Type B pancreatic cell (in vitro differentiated cells): ENCODE data around the gene EGFLAM. TPM values are rescaled to one million over a fixed set of nuclear protein-coding genes. Genes with fewer than 3 reads are reported as not detected.
"Not testable (repeated sequence)": the region's sequence is repeated elsewhere in the genome, so short reads cannot be mapped to it uniquely, and the experiment has no call there.

Experiments
- DNase-seq: peaks from one replicate; pipeline ENCODE4 v3.0.0; 2021; ENCODE audit warnings: mixed read lengths; ENCODE audit not compliant: unreplicated experiment; ENCODE audit errors: extremely low spot score
- H3K27ac Mint-ChIP-seq: 2 replicates; pipeline ENCODE4 v1.8.0; 2021; ENCODE audit warnings: mild to moderate bottlenecking, mixed read lengths
- H3K27me3 Mint-ChIP-seq: 2 replicates; pipeline ENCODE4 v1.8.0; 2021; ENCODE audit warnings: mixed read lengths
- H3K36me3 Mint-ChIP-seq: 2 replicates; pipeline ENCODE4 v1.8.0; 2021; ENCODE audit warnings: mixed read lengths
- H3K4me1 Mint-ChIP-seq: one replicate; pipeline ENCODE4 v1.8.0; 2021; ENCODE audit warnings: mixed read lengths; ENCODE audit not compliant: unreplicated experiment
- H3K4me3 Mint-ChIP-seq: 2 replicates; pipeline ENCODE4 v1.8.0; 2021; ENCODE audit warnings: mild to moderate bottlenecking, mixed read lengths
- H3K9me3 Mint-ChIP-seq: 2 replicates; pipeline ENCODE4 v1.8.0; 2021; ENCODE audit warnings: mixed read lengths
- total RNA-seq: library from RNA; stranded (reverse); gene quantifications from 2 replicates; pipeline ENCODE4 v1.2.1, GENCODE V29; 2021; ENCODE audit warnings: low replicate concordance
- TF ChIP-seq, protein P1 (sequence below): fragments of 200-600 bp; sonication (generic); conservative IDR thresholded peaks from 2 replicates; pipeline ENCODE4 v1.5.0; 2021; ENCODE audit warnings: antibody characterized with exemption, mild to moderate bottlenecking

EGFLAM gene
- total RNA-seq, 1 donor from 2014 or later: 4.8 TPM

DNA sequence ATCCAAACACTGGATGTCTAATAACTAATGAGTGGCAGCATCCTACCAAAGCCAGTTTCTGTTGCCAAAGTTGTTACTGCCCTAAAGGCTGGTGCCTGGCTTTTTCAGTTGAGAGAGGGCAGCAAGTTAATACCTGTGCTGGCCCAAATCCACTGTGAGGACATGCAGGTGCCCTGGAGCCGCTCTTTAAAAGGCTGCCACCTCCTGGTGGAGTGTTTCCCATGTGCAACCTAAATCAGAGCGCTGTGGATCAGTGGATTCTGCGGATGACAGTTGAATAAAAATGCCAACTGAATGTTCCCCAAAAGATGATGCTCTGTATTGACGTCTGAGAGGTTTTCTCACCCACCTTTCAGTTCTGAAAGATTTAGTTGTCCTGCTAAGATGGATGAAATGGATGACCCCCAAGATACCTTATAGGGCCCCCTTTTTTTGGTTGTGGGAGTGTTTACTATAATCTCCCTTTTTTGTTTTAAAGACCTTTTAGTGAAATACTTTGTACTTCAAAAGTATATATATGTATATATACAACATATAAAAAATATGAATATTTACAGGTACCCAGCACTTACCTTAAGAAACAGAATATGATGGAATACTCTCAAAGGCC lies 146.4 kb downstream of the EGFLAM start:
- no peaks in the 10 kb centered on the region for H3K4me1 Mint-ChIP-seq
- no peak overlapping the region for H3K27ac Mint-ChIP-seq
- H3K4me3 Mint-ChIP-seq: no peak overlapping the region
- peaks cover 40% of the 10 kb centered on the region for H3K27me3 Mint-ChIP-seq
- peaks cover 5% of the 10 kb centered on the region for H3K9me3 Mint-ChIP-seq
- TF ChIP-seq, protein P1, sequence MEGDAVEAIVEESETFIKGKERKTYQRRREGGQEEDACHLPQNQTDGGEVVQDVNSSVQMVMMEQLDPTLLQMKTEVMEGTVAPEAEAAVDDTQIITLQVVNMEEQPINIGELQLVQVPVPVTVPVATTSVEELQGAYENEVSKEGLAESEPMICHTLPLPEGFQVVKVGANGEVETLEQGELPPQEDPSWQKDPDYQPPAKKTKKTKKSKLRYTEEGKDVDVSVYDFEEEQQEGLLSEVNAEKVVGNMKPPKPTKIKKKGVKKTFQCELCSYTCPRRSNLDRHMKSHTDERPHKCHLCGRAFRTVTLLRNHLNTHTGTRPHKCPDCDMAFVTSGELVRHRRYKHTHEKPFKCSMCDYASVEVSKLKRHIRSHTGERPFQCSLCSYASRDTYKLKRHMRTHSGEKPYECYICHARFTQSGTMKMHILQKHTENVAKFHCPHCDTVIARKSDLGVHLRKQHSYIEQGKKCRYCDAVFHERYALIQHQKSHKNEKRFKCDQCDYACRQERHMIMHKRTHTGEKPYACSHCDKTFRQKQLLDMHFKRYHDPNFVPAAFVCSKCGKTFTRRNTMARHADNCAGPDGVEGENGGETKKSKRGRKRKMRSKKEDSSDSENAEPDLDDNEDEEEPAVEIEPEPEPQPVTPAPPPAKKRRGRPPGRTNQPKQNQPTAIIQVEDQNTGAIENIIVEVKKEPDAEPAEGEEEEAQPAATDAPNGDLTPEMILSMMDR: peak; percentile 54
- no peak for DNase-seq
- no peaks in the 10 kb centered on the region for H3K36me3 Mint-ChIP-seq

DNA sequence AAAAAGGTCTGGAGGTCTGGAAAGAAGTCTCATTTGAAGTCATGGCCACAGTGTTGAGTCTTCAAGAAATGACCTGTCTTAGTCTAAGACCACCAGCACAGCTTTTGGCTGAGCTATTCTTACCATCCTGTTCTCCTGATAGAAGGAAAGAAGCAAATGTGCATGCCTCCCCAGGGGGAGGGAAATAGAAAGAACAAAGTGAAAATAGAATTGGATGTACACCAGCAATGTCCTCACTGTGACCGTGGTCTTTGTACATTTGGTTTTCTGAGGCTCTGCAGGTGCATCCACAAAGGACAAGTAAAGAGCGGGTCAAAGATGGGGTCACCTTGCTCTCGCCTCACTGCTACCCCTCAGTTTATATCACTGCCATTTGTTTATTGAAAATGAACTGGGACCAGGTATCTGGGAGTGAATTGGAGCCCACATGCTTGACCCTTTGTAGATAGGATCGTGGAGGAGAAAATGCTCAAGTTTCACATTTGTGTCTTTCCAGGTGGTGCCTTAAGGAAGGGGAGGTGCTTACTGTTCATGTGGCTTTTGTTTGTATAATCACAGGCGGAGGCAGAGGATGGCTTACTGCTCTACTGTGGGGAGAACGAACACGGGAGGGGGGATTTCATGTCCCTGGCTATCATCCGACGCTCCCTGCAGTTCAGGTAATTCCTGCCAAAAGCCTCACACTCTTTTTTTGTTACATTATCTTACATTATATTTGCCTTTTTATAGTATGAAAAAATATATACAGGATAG lies 150.3 kb downstream of the EGFLAM start:
- TF ChIP-seq, protein P1: no peak
- Mint-ChIP-seq H3K27ac (no peak overlapping the region), H3K27me3 (peaks cover 30% of the 10 kb centered on the region), H3K4me3 (no peak overlapping the region), H3K36me3 (no peaks in the 10 kb centered on the region), H3K4me1 (no peaks in the 10 kb centered on the region), H3K9me3 (no peaks in the 10 kb centered on the region)
- DNase-seq: no peak

DNA sequence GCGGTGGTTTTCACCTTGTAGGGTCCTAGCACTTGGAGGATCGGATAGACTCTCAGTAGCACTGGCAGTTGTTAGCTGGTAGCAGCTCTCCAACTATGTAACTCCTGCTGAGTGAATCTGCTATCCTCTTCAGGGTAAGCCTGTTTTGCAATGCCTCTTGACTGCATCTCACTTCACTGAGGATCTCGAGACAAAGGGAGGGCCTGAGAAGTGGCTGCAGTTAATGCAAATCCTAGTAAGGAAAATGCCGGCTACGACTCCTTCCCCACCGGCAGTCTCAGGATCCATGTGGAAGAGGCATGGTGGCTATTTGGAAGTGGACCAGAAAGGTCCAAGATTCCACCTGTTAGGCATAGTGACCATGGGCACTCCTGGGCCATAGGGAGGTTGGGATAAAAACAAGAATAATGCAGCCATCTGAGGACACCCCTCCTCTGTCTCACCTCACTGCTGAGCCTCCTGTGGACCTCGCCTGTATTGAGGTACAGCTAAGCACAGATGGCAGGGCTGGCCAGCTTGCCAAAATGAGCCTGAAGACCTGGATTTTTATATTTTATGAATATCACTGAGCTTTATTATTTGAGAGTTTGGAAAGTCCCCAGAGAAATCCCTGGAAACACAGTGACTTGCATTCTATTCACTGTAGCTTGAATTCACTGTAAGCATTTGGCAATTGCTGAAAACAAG lies 152.1 kb downstream of the EGFLAM start:
- Mint-ChIP-seq H3K4me1 (no peaks in the 10 kb centered on the region), H3K27ac (no peak overlapping the region), H3K36me3 (no peaks in the 10 kb centered on the region), H3K4me3 (no peak overlapping the region), H3K27me3 (peaks cover 28% of the 10 kb centered on the region), H3K9me3 (no peaks in the 10 kb centered on the region)
- DNase-seq: no peak
- TF ChIP-seq, protein P1: no peak

DNA sequence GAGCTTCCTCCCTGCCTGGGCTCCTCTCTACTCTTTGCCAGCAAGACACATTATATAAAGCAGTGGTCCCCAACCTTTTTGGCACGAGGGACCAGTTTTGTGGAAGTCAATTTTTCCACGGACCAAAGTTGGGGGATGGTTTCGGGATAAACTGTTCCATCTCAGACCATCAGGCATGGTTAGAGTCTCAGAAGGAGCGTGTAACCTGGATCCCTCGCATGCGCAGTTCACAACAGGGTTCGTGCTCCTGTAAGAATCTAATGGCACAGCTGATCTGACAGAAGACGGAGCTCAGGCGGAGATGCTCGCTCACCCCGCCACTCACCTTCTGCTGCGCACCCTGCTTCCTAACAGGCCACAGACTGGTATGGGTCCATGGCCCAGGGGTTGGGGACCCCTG lies 155.3 kb downstream of the EGFLAM start:
- no peaks in the 10 kb centered on the region for H3K36me3 Mint-ChIP-seq
- DNase-seq: no peak
- H3K27me3 Mint-ChIP-seq: peaks cover 24% of the 10 kb centered on the region
- H3K27ac Mint-ChIP-seq: no peak overlapping the region
- TF ChIP-seq, protein P1: no peak
- peaks cover 5% of the 10 kb centered on the region for H3K4me1 Mint-ChIP-seq
- no peak overlapping the region for H3K4me3 Mint-ChIP-seq
- peaks cover 4% of the 10 kb centered on the region for H3K9me3 Mint-ChIP-seq

DNA sequence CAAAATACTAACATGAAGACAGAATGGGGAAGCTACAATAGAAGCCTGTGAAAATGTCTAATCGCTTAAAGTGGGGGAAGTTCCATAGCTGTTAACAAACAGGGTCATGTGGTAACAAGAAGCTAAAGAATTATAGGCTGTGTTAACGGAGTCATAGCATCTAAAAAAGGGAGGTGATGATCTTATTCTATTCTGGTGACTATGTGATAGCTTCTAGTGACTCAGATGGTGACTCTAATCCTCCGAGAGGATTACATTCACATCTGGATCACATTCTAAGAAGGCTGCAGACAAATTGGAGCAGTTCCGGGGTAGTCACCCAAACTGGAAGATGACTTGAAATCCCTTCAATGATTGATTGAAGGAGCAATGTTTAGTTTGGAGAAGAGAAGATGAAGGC lies 156.0 kb downstream of the EGFLAM start:
- H3K27me3 Mint-ChIP-seq: peaks cover 24% of the 10 kb centered on the region
- no peak overlapping the region for H3K27ac Mint-ChIP-seq
- TF ChIP-seq, protein P1: no peak
- peaks cover 5% of the 10 kb centered on the region for H3K4me1 Mint-ChIP-seq
- no peaks in the 10 kb centered on the region for H3K36me3 Mint-ChIP-seq
- no peak overlapping the region for H3K4me3 Mint-ChIP-seq
- no peak for DNase-seq
- H3K9me3 Mint-ChIP-seq: peaks cover 4% of the 10 kb centered on the region

DNA sequence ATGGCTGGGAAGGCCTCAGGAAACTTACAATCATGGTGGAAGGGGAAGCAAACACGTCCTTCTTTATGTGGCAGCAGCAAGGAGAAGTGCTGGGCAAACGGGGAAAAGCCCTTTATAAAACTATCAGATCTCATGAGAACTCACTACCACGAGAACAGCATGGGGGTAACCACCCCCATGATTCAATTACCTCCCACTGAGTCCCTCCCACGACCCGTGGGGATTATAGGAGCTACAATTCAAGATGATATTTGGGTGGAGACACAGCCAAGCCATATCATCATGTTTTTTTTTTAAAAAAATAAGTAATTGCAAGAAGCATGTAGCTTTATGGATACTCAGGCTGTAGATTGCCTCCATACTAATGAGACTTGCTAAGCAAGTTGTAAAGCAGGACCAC lies 157.4 kb downstream of the EGFLAM start:
- H3K27me3 Mint-ChIP-seq: peaks cover 19% of the 10 kb centered on the region
- H3K4me1 Mint-ChIP-seq, H3K9me3 Mint-ChIP-seq, DNase-seq, H3K4me3 Mint-ChIP-seq, H3K36me3 Mint-ChIP-seq, H3K27ac Mint-ChIP-seq: not testable (repeated sequence)
